HK-2 (cell line): Measurements from ENCODE around the gene ATG10.
"Not testable (repeated sequence)": the region's sequence is repeated elsewhere in the genome, so short reads cannot be mapped to it uniquely, and the experiment has no call there.

Experiments
- DNase-seq: peaks from one replicate; pipeline ENCODE4 v3.0.0-alpha.2; 2018; ENCODE audit not compliant: unreplicated experiment

Gene ATG10

GRCh38 chr5:81982172-81982685, 10.4 kb downstream of the ATG10 start:
- not testable (repeated sequence) for DNase-seq

DNA sequence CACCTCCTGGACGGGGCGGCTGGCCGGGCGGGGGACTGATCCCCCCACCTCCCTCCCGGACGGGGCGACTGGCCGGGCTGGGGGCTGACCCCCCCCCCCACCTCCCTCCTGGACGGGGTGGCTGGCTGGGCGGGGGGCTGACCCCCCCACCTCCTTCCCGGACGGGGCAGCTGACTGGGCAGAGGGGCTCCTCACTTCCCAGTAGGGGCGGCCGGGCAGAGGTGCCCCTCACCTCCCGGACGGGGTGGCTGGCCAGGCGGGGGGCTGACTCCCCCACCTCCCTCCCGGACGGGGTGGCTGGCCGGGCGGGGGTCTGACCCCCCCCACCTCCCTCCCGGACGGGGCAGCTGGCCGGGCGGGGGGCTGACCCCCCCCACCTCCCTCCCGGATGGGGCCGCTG, 11.3 kb downstream of the ATG10 start:
- not testable (repeated sequence) for DNase-seq

GRCh38 chr5:81983563-81983962, 11.7 kb downstream of the ATG10 start:
- not testable (repeated sequence) for DNase-seq

- no peak for DNase-seq
These were observed 14.3 kb downstream of the ATG10 start for GRCh38 chr5:81986126-81986525.

GRCh38 chr5:81989204-81989603, 17.4 kb downstream of the ATG10 start:
- DNase-seq, result no peak

DNA sequence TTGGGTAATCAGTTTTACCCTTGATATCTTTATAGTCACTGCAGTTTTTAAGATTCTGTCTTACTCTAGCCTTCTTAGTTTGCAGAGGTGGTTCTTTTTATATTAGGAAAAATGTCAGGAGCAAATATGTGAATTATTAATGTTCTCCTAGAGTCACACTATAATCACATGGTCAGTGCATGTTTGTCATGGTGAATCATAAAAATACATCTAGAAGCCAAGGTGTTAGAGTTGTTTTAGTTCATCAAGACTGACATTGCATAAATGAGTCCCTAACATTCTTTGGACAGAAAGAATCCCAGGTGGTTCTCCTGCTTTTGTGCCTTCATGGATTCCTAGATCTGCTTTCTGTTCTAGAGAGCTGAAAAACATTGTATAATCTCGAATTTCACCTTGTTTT, 22.9 kb downstream of the ATG10 start:
- no peak for DNase-seq

- no peak for DNase-seq
These were observed 23.6 kb downstream of the ATG10 start for GRCh38 chr5:81995407-81995806.

GRCh38 chr5:82004511-82004910, 32.7 kb downstream of the ATG10 start:
- no peak for DNase-seq

GRCh38 chr5:82009869-82010268, 38.0 kb downstream of the ATG10 start:
- not testable (repeated sequence) for DNase-seq

DNA sequence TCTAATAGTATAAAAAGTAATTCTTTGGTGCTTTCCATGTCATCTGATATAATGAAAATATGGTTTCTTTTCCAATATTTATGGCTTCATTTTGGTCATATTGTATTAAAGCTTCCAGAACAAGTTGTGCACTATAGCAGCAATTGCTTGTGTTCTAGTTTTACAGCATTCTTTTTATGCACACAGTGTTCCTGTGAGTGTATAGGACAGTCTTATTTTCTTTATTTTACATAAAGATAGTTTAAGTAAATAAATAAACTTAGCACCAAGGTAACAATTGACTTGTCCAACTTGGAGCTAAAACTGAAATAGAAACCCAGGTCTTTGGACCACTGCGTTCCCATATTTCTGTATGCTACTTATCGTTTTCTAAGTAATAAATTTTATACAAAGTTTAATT, 38.9 kb downstream of the ATG10 start:
- no peak for DNase-seq

- DNase-seq, result no peak
These were observed 39.9 kb downstream of the ATG10 start for GRCh38 chr5:82011761-82012160.

DNA sequence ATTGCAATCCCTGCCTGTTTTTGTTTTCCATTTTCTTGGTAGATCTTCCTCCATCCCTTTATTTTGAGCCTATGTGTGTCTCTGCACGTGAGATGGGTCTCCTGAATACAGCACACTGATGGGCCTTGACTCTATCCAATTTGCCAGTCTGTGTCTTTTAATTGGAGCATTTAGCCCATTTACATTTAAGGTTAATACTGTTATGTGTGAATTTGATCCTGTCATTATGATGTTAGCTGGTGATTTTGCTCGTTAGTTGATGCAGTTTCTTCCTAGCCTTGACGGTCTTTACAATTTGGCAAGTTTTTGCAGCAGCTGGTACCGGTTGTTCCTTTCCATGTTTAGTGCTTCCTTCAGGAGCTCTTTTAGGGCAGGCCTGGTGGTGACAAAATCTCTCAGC, 42.8 kb downstream of the ATG10 start:
- DNase-seq, result not testable (repeated sequence)

- no peak for DNase-seq
These were observed 46.6 kb downstream of the ATG10 start for GRCh38 chr5:82018462-82018861.

GRCh38 chr5:82019342-82020138, 47.7 kb downstream of the ATG10 start:
- DNase-seq, result no peak

DNA sequence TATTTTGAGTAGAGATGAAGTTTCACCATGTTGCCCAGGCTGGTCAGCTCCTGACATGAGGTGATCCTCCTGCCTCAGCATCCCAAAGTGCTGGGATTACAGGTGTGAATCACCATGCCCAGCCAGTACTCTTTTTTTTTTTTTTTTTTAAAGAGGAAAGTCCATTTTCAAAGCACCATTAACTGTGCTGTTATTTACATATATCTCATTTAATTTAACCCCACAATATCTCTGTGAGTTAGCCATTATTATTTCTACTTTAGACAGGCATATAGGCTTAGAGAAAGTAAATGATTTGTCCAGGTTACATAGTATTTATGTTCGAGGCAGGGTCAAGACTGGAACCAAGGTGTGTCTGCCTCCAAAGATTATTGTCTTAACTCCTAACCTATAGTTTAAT, 50.7 kb downstream of the ATG10 start:
- no peak for DNase-seq

- no peak for DNase-seq
These were observed 51.8 kb downstream of the ATG10 start for GRCh38 chr5:82023644-82024043.

DNA sequence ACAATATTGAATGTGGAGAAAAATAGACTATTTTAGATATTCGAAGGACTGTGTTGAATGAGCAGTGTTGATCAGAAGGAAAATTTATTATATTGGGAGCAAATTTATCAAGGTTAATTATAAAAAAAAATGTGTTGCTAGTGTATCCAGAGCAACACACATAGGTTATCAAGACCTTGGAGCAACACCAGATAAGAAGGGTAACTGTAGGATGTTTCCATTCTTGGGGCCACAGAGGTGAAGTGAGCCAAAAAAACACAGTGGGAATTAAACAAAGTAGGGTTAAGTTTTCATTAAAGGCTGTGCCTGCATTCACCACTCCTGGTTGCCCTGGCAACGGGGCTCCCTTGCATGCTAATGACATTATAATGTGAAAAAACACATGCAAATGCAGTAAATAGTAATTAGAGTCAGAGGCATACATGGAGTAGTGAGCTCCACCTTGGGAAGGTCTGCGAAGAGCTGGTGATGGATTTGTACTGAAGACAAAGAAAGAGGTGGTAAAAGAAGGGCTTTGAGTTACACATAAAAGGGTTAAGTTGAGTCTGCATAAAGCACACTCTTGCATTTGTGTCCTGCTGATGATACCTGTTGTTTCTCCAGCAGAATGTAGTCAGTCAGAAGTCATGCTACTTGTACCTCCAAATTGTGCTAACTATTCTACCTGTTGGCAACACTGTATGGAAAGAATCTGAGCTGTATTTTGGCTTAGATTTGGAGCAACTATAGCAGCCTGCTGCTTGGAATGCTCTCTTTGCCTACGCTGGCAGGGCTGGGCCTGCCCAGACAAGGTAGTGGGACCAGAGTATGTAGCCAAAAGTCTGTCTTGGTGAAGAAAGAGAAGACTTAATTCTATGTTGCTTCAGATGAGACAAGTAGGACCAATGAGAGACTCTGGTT, 59.6 kb downstream of the ATG10 start:
- no peak for DNase-seq

DNA sequence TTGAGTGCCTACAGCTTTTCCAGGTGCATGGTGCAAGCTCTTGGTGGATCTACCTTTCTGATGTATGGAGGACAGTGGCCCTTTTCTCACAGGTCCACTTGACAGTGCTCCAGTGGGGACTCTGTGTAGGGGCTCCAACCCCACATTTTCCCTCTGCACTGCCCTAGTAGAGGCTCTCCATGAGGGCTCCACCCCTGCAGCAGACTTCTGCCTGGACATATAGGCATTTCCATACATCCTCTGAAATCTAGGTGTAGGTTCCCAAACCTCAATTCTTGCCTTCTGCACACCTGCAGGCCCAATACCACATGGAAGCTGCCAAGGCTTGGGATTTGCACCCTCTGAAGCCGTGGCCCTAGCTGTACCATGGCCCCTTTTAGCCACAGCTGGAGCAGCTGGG, 71.1 kb downstream of the ATG10 start:
- DNase-seq, result not testable (repeated sequence)

- DNase-seq, result no peak
These were observed 72.2 kb downstream of the ATG10 start for GRCh38 chr5:82044010-82044409.

DNA sequence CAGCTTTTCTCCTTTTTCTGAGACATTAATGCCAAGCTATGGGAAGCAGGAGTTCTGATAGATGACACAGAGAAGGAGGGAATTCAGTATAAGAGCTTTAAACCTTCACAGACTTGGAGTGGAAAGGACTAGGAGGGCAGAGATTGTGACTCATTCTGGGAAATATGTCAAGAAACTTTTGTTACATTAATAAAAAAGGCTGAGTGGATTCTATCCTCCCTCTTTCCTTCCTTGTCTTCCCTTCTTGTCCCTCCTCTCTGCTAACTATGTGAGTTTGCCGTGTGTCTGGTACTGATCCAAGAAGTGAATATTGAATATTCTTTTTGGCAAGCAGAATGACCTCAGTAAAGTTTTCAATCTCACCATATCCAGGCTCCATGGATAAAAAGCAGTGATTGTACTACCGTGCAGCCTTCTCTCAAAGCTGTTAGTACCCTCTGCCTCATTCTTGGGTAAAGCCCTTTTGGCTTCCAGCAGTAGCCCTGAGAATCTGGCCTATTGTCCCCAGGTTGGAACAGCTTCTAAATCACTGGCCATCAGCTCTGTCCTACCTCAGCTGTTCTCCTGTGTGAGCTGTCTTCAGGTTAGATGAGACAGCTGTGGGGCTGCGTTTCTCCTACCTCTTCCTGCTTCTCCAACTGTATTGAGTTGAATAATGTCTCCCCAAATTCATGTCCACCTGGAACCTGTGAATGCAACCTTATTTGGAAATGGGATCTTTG, 73.9 kb downstream of the ATG10 start:
- DNase-seq, result no peak

DNA sequence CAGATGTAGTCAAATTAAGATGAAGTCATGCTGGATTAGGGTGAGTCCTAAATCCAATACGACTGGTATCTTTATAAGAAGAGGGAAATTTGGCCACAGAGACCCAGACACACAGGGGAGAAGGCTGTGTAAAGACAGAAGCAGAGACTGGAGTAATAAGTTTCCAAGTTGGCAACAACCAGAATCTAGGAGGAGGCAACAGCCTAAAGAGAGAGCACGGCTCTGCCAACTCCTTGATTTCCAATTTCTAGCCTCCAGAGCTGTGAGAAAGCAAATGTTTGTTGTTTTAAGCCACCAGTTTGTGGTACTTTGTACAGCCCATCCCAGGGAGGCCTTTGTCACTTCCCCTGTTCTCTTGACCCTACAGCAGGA, 74.4 kb downstream of the ATG10 start:
- no peak for DNase-seq

GRCh38 chr5:82050955-82051354, 79.1 kb downstream of the ATG10 start:
- DNase-seq, result no peak
